Tibial nerve (tissue), 4 donors: Measurements from ENCODE around the gene OR2L3.

Experiments
- CTCF ChIP-seq, 5 experiments: fragments of 200-600 bp in 3 of 5; fragments of 450-650 bp in 2 of 5; sonication (generic) in 3 of 5; IDR thresholded peaks; one replicate each; pipeline ENCODE4 v1.5.1; 2016 to 2019; ENCODE audit warnings: antibody characterized with exemption in 5 of 5, mild to moderate bottlenecking in 3 of 5, moderate library complexity in 2 of 5
- EP300 ChIP-seq, 2 donors: sonication (generic); formaldehyde crosslinking; IDR thresholded peaks; one replicate each; pipeline ENCODE4 v1.6.1; 2017; ENCODE audit warnings: antibody characterized with exemption in 2 of 2, mild to moderate bottlenecking in 1 of 2
- POLR2A ChIP-seq, 2 donors: fragments of 450-650 bp; IDR thresholded peaks; one replicate each; pipeline ENCODE4 v1.6.1; 2017; ENCODE audit warnings: antibody characterized with exemption in 2 of 2, mild to moderate bottlenecking in 2 of 2, moderate library complexity in 2 of 2

GRCh38 chr1:248000169-248000568 lies 46.5 kb upstream of the OR2L3 start:
- no peak for TF ChIP-seq CTCF (IDR thresholded peaks at IDR 0.05)
- no peak for TF ChIP-seq POLR2A (IDR thresholded peaks at IDR 0.05)
- no peak for TF ChIP-seq EP300 (IDR thresholded peaks at IDR 0.05)
